GM23338 (cell line): ENCODE results near the gene CERS3.

Experiments
- CREB1 ChIP-seq: fragments of 250-450 bp; sonication (Bioruptor Pico); IDR thresholded peaks from 2 replicates; pipeline ENCODE4 v1.5.0; 2020; ENCODE audit warnings: low read depth, mild to moderate bottlenecking, moderate library complexity
- CTCF ChIP-seq, 2 experiments: fragments of 200-600 bp in 1 of 2; sonication (generic) in 1 of 2; conservative IDR thresholded peaks; 2 replicates each; pipeline versions ENCODE4 v1.5.1 to v1.6.1; 2016 to 2017; ENCODE audit warnings: antibody characterized with exemption in 2 of 2, low read depth in 2 of 2, mild to moderate bottlenecking in 2 of 2, moderate library complexity in 1 of 2
- EZH2 ChIP-seq: fragments of 200-600 bp; sonication (generic); IDR thresholded peaks from one replicate; pipeline ENCODE4 v1.8.0; 2017; ENCODE audit warnings: antibody characterized with exemption, mild to moderate bottlenecking, low read depth; ENCODE audit not compliant: unreplicated experiment
- EZH2phosphoT487 ChIP-seq: fragments of 200-600 bp; sonication (generic); IDR thresholded peaks from one replicate; pipeline ENCODE4 v1.8.1; 2018; ENCODE audit warnings: antibody characterized with exemption; ENCODE audit not compliant: unreplicated experiment
- JUNB ChIP-seq: IDR thresholded peaks from one replicate; pipeline ENCODE4 v1.6.1; 2016; ENCODE audit warnings: antibody characterized with exemption; ENCODE audit not compliant: unreplicated experiment
- POLR2AphosphoS5 ChIP-seq: IDR thresholded peaks from 2 replicates; pipeline ENCODE4 v1.6.1; 2016; ENCODE audit warnings: antibody characterized with exemption, low read depth
- REST ChIP-seq: IDR thresholded peaks from one replicate; pipeline ENCODE4 v1.6.1; 2018; ENCODE audit warnings: antibody characterized with exemption; ENCODE audit not compliant: unreplicated experiment
- ZNF331 ChIP-seq: fragments of 250-450 bp; sonication (Bioruptor Pico); IDR thresholded peaks from 2 replicates; pipeline ENCODE4 v1.5.0; 2020; ENCODE audit warnings: low read depth, mild to moderate bottlenecking, moderate library complexity

GRCh38 chr15:100529556-100529955 lies 806 bp upstream of the CERS3 start:
- TF ChIP-seq CTCF (conservative IDR thresholded peaks at IDR 0.05; ENCODE audit: low read depth in 2 of 2) (no peak), ZNF331 (CRISPR knock-in tag) (no peak), JUNB (no peak), POLR2AphosphoS5 (no peak), EZH2phosphoT487 (no peak), REST (no peak), EZH2 (no peak), CREB1 (CRISPR knock-in tag) (no peak)
